Inferior parietal cortex (tissue), 1 donor: ENCODE measurements around the gene EFHD2.
A peak's percentile ranks its signal among the peaks of the same experiment; 100 is the strongest.
"Not testable (repeated sequence)": the region's sequence is repeated elsewhere in the genome, so short reads cannot be mapped to it uniquely, and the experiment has no call there.

ENCODE experiments used
- DNase-seq: peaks from one replicate; pipeline ENCODE4 v3.0.0-alpha.2; 2016; ENCODE audit errors: extremely low spot score

Gene EFHD2

DNA sequence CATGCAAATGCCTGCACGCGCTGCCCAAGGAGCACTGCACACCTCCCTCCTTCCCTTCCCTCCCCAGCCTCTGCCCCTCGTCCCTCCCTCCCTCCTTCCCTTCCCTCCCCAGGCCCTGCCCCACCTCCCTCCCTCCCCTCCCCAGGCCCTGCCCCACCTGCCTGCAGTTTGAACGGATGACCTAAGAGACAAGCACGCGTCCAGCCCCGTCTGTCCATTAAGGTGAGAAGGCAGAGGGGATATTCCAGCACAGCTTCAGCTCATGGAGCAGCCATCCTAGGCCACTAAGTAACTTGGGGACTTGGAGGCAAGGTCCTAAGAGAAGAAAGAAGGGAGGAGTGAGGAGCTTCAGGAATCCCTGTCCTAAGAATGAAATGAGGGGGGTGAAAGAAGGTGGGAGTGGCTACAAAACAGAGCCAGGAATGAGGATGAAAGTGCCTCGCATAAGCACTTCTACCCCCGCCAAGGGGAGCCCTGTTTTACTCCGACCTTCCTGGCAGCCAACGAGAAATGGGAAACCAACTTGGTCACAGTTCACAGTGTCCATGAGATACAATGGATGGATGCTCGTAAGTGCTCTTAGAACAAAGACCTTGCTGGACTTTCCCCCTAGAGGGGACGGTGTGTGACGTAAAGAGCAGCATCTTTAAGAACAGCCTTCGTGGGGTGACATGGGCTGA, 21.3 kb upstream of the EFHD2 start:
- no peak for DNase-seq

DNA sequence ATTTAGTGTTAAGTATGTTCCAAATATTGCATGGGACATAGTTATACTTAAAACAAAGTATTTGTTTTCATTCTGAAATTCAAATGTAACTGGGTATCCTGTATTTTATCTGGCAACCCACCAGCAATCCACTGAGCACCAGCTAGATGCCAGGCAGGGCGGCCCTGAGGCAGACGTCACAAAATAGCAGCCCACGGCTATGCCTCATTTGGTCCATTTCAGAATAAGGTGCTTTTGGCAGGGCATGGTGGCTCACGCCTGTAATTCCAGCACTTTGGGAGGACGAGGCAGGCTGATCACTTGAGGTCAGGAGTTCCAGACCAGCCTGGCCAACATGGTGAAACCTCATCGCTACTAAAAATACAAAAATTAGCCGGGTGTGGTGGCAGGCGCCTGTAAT, 19.9 kb upstream of the EFHD2 start:
- not testable (repeated sequence) for DNase-seq

DNA sequence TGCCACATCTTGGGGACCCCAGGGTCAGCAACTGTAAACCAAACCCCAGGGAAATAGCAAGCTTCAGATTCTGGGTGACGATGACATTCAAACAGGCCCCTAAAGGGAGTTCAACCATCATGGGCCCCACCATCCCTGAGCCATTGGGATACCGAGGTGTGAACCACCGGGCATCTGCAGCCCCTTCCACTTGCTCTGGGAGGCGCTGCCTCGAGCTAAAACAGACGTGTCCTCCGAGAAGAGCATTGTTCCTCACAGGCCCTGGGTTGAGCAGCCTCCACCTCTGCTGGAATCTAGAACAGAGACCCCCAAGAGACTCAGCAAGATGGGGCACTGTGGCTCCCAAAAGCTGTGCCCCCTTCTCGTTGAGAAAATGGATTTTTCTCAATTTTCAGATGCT, 19.0 kb upstream of the EFHD2 start:
- no peak for DNase-seq

DNA sequence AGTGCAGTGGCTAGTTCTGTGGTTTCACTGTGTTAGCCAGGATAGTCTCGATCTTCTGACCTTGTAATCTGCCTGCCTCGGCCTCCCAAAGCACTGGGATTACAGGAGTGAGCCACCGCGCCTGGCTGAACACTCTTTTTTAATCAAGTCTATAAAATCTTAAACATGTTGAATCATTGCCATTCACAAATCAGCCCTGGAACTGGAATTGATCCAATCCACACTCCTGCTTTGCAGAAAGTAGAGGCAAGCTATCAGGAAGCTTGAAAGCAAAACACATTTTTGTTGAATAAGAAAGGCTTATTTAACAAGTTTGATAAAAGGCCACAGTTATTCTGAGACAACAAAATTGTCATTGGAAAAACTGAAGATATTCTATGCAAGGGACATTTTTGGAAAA, 18.3 kb upstream of the EFHD2 start:
- no peak for DNase-seq

DNA sequence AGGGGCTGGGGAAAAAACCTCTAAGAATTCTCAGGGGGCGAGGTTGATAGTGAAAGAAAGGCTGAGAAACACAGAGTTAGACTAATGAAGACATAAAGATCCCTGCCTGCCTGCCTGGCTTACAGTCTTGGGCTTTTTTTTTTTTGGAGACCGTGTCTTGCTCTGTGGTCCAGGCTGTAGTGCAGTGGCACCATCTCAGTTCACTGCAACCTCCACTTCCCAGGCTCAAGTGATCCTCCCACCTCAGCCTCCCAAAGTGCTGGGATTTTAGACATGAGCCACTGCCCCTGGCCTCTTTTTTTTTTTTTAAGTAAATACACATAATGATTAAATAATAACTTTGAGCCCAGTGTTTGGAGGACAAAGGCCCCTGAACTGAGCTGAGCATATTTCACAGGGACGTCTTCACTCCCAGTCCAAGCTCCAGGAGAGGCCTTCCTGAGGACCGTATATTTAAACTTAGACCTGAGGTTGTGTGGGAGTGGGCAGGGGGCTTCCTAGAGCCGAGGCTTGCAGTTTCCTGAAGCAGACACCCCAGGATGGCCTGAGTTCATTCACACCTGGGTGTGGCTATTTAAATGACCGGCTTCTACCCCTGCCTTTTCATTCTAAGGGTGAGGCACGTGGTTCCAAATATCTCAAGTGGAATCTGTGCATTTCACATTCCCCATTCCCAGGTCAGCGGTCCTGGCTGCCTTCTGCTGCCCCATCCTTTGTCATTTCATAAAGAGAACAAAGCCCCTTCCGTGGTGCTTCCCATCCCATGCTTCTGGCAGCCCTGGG, 16.0 kb upstream of the EFHD2 start:
- DNase-seq, result no peak

DNA sequence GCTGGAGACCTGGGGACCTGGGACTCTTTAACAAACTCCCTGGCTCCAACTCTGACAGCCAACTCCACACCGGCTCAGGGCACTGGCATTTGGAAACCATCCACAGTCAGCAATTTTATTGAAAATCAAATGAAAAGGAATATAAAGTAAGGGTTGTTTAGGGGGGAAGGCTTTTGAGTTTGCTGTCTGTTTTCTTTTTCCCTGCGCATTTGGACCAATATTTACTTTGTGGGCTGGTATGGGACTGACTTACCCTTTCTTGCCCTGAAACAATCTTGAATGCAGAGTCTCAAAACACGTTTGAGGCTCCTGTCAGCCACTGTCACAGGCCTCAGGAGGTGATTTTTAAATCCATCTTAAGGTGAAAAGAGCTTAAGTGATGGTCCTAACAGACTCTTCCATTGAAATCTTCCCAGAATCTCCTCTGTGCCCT, 15.4 kb upstream of the EFHD2 start:
- no peak for DNase-seq

DNA sequence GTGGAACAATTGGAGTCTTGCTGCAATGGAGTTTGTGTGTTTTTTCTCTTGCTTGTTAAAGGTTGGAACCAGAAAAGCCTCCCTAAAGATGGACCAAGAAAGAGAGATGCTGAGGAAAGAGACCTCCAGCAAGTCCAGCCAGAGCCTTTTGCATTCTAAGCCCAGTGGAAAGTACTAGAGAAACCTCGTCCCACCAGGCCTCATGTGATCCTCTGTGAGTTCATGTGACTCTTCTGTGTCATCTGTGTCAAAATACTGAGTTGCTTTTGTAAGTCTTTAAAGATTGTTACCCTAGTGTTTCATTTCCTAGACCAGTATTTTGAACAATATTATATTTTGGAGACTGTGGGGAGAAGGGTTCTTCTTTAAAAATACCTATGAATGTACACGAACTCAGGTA, 12.5 kb upstream of the EFHD2 start:
- no peak for DNase-seq

DNA sequence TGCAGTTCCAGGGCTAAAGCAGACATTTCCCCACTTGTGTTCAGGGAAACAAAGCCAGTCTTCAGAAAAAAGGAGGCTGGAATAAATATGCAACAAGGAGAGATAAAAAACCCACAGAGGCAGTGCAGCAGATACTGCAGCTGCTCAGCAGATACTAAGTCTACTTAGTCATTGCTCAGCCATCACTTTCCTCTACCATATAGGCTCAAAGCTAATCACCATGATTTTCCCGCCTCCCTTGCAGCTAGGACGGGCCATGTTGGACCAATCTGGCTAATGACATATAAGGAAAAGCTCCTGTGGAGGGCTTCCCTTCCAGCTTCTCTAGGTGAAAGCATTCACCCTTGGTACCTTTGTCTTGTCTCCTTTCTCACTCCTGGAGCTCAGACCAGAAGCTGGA, 10.0 kb upstream of the EFHD2 start:
- no peak for DNase-seq

DNA sequence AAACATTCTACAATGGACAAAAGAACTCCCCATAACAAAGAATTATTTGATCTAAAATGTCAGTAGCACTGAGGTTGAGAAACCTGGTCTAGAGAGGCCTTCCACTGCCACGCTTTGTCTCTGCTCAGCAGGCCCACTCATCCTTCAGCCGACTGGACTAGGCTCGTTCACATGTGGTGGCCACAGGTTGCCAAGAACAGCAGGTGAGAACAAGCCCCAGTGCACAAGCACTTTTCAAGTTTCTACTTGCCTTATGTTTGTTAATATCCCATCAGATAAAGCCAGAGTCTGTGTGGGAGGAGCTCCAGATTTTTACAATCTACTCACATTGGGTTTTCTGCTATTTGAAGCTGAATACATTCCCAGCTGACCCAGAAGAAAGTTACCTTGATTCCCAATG, 9.1 kb upstream of the EFHD2 start:
- DNase-seq, result no peak

DNA sequence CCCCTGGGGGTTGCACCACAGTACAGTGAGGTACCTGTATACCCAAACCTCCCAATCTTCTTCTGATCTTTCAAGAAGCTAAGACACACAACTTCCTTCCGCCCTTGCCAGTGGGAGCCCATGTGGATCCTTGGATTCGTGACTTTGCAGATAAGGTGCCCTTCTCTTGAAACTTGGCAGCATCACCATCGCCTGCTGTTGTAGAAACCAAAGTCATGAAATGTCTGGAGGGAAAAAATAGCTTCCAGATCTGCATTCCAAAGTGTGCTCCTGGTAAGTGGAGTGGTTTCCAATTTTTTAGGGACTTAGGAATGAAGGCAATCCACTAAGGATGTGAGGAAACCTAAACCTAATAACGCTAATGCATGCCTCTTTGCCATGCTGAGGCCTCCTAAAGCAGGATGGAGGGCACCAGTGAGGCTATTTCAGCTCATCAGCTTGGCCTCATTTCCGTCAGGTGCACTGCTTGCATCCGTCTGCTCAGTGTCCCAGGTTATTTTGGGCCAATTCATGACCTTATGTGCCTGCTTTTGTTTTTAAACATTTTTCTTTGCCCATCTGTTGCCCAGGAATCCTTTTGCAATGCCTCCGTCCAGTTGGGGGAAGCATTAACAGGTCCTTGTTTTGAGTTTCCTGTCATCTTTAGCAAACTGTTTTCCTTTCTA, 8.2 kb upstream of the EFHD2 start:
- no peak for DNase-seq

DNA sequence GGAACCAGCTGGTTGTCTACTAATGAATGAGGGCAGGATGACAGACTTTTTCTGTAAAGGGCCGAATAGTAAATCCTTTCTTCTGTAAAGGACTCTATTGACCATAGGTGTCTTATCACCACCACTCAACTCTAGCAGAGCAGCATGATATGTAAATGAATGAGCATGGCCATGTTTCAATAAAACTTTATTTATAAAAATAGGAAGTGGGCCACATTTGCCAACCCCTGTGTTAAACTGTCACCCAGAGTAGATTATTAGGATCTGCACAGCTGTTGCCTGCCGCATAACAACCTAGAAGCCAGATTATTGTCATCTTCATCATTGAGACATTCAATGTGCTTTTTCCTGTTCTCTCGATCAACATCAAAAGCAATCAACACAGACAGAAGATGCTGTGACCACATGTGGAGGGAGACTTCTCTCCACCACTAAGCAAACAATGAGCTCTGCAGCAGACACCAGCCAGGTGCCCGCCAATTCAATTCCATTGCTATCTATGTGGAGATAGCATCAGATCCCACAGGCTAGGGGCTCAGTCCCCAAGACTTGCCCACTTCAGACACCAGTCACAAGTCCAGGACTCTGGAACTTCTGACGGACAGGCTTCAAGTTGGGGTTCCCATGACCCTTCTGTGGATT, 6.8 kb upstream of the EFHD2 start:
- DNase-seq, result no peak

DNA sequence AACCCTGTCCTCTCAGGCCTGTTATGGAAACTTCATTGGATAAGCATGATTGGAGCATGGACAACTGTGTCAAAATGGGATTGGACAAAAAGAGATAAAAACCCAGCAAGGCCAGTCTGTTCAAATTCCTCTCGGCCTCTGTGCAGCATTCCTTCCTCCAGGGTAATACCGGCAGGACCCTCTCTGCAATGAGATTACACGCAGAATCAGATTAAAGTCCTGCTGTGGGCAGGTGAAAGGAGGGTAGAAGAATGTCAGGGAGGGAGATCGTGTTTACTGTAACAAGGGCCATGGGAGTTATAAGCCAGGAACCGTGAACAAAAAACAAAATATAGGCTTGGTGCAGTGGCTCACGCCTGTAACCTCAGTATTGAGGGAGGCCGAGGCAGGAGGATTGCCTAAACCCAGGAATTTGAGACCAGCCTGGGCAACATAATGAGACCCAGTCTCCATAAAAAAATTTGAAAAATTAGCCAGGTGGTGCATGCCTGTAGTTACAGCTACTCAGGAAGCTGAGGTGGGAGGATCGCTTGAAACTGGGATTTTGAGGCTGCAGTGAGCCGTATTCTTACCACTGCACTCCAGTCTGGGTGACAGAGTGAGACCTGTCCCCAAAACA, 5.6 kb upstream of the EFHD2 start:
- no peak for DNase-seq

DNA sequence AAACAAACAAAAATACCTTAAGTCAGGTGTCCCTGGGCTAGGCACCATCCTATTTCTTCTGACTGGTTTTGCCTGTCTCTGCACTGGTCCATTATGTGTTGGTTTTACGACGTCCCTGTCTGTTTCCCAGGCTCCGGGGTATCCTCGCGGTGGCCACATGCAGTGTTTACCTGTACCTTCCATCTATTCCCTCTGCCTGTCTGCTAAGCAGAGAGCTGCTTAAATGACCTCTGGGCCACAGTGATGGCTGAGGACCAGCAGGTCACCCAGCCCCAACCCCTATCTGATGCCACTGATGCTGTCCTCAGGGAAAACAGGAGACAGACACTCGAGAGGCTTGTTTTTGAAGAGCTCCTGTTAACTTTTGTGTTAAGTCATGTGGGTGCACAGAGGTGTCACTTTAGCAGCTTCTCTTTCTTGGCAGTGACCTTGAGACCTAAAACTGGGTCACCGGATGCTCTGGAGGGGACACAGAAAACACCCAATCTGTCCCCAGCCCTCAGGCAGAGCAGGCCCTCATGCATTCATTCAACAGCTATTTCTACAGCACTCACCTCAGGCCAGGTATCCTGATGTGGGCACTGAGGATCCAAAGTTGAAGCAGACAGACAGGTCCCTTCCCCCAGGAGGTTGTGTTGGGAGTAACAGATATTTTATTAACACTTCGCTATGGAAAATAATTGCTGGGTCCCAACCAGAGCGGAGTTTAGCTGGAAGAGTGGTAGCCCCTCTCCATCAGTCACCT, 4.4 kb upstream of the EFHD2 start:
- DNase-seq, result no peak

DNA sequence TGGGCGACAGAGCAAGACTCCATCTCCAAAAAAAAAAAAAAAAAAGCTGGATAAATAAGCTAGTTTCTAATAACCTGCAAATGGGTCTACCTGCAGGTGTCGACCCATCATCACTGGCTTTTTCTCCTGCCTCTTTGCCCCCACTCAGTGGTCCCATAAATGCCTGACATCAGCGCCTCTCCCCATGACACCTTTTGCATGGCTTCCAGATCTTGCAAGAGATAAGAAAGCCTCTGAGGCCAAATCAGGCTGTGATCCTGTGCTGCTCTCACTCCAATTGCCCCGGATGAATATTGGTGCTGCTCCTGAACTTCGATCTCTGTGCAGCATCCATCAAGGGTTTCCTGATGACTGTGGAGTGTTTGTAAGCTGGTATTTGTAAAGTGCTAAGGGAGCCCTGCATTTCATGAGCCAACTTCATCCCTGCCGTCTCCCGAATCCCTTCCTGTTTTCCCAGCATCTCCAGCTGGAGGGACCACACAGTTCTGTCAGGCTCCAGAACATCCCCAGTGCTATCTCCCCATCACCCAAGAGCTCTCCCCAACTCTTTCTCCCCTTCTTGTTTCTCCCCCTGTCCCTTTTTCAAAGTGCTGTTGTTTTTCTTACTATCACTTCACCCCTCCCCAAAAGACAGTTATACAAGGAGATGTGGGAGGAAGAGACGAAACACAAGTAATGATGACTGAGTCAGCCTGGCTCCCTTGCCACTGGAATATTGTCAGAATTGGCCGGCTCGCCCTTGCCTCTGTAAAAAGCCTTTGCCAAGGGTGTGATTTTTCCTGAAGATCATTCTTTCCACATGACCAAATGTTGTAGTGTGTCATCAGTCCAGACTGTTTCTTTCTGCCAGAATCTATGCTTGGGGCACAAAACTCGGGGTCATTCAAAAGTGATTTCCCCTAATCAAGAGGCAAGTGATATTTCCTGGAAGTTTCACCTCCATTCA, 2.8 kb upstream of the EFHD2 start:
- peak; percentile 63 for DNase-seq

DNA sequence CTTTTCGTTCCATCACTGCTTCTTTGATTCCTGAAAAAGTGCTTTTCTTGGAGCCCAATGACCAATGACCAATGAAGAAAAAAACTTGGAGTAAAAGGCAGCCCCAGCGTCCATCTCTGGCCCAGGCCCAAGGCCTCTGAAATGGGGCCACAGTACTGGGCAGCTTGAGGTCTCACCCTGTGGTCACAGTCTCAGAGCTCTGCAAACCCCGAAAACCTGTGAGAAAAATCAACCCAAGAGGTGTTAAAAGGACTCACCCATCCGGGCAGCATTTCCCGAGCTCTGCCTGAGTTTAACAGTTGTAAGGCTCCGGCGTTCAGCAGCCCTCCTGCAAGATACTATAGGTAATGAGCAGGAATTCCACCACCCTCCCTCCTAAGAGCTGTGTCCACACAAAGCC, 2.1 kb upstream of the EFHD2 start:
- no peak for DNase-seq

DNA sequence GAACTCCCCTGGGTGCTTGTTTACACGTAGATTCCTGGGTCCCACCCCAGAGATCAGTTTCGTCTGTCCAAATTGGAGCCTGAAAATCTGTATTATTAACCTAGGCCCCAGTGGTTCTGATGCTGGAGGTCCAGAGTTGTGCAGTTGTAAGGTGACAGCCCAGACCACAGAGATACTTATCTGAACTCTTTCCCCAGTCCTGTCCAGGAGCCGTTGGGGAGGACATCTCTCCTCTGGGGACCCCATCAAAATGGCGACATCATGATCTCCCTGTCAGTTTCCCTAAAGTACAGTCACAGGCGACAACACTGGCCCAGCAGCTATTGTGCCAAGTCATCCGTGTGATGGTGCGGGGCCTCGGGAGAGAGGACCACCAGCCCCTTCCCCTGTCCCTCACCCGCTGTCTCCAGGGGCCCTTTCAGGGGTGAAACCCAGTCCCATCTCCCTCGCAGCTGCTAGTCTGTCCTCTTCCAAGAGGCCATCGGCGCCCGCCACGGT, 749 bp upstream of the EFHD2 start:
- no peak for DNase-seq

DNA sequence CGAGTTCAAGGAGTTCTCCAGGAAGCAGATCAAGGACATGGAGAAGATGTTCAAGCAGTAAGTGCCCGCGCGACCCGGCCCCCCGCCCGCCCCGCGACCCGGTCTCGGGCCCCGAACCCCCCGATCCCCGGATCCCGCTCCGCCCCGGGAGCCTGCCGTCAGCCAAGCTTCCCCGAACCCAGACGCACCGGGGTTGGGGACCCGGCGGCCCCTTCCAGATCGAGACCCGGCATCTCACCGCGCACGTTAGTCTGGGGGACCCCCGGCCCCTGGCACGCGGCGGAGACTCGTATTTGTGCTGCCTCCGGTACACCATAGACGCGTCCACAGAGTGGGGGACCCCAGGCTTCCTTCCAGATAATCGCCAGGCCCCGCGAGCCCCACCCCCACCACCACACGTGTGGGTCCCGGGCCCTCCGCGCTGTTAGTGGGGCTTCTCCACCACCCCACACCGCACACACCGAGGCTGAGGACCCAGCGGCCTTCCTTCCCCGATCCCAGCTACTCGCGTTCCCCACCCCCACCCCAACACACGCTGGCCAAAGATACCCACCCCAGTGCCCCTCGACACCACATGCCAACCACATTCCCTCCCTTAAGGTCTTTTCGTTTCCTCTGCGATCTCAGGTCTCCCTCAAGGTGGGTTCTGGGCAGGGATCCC, 665 bp downstream of the EFHD2 start:
- DNase-seq, result no peak

DNA sequence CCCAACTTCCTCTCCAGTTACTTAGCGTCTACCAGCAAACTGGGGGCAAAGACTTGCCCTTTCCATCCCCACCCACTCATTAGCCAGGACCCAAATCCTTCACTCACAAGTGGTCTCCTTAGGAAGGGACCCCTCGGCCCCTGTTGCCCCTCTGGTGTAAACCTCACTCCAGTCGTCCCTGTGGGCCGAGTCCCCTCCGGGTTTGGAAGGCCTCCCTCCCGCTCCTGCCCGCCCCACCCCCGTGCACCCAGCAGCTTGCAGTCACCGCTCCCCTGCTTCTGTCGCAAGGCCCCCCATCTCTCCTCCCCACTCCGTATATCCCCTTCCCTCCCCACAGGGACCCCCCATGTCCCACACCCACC, 1.2 kb downstream of the EFHD2 start:
- DNase-seq, result no peak

DNA sequence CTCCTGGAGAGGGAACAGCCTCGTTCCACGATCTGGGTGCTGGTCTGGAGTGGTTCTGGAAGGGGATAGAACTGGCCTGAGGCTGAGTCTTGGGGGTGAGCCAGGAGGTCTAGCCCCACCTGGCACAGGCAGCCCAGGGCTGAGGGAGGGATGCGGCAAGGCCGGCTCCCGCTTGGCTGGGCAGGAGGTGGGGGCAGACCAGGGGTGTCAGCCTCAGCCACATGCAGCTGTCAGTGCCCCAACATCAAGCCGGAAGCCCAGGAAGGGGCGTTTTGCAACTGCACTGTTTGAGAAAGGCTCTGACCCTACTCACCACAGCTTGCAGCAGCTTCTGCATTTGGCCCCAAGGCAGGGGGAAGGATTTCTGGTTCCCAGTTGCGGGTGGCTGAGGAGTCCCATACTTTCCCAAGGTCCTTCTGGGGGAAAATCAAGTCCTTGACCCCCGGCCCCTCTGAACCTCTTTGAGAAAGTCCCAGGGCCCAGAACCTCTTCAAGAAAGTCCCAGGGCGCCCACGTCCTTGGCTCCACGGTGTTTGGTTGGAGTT, 2.0 kb downstream of the EFHD2 start:
- DNase-seq, result no peak
